T47D (cell line): ENCODE data around the gene NXT1.

Experiments used
- DNase-seq, 2 experiments: peaks; one replicate each; pipeline versions ENCODE4 v3.0.0 to v3.0.0-alpha.2; 2011 to 2012; ENCODE audit warnings: low read depth in 1 of 2, low spot score in 1 of 2
- JUND ChIP-seq: IDR thresholded peaks from 2 replicates; pipeline ENCODE4 v1.6.1; 2012; ENCODE audit warnings: low read depth
- in situ Hi-C: cut with HindIII; loops from 2 replicates; pipeline ENCODE4 v1.10.0; 2016; ENCODE audit warnings: low sequenced_read_pairs, low pct_unique_long_range_greater_than_20kb

The NXT1 gene

DNA sequence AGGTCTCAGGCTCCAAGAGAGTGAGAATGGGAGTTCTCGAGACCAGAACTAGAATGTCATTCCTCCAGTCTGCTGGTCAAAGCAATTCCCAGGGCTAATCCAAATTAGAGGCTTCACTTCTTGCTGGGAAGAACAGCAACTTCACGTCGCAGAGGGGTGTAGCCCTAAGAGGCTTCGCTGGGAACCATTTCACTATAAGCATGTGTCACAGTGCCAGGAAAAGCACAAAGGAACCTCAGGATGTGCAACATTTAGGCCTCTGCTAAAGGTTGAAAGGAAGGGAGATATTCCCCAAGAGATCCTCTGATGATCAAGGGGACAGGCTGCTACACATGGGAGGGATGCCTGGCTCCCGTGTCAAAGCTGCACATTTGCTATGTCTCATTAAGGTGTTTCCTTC is 35.9 kb upstream of the NXT1 start:
- no peak for TF ChIP-seq JUND
- in situ Hi-C loops: no loop called here
- no peak for DNase-seq

DNA sequence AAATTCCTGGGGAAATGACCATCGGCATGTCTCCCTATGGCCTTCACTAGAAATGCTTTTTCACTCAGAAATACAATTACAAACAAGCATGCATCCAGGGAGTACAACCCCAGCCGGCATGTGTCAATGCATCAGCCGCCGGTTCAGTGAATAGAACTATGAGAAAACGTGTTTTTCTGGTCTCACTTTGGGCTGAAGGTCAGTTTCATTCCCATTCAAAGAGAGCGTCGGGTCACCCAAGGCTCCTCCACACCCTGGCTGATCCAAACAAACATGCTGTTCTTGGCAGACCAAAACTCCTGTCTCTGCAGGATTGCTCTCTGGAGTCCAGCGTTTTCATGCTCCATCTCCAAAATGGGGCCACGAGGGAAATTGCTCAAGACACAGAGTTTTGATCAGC is 35.5 kb upstream of the NXT1 start:
- no peak for TF ChIP-seq JUND
- in situ Hi-C loops: no loop called here
- no peak for DNase-seq

DNA sequence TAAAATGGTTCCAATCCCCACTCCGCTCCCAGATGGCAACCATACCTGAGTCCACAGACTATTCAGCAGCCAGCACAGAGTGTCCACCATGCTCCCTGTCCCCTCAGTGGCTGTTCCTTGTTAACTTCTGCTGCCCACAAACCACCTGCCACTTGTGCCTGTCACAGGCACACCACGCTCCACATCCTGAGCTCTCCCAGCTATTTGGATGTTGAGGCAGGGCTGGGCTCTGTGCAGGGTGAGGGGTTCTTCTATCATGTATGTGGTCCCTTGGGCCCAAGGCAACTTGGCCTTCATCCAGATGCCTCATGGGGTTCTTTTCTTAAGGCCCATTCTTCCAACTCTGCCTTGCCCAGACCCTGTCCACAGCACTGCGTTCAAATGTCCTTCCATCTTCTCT is 34.0 kb upstream of the NXT1 start:
- no peak for DNase-seq
- in situ Hi-C loops: no loop called here
- TF ChIP-seq JUND: no peak

DNA sequence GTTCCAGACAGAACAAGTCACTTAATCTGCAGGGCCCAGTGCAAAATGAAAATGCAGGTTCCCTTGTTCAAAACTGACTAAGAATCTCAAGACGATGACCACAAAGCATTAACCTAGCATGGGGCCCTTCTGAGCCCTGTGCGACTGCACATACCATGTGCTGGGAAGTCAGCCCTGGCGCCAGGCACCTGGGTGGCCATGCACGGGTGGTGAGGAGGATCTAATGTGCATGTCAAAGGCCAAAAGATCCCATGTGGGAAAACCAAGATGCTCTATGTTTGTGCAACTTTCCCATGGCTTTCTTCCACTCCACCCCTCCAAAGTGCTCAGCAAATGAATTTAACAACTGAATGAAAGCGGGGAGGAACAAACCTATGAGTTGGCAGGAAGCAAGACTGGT is 33.5 kb upstream of the NXT1 start:
- TF ChIP-seq JUND: no peak
- in situ Hi-C loops: no loop called here
- DNase-seq: no peak

DNA sequence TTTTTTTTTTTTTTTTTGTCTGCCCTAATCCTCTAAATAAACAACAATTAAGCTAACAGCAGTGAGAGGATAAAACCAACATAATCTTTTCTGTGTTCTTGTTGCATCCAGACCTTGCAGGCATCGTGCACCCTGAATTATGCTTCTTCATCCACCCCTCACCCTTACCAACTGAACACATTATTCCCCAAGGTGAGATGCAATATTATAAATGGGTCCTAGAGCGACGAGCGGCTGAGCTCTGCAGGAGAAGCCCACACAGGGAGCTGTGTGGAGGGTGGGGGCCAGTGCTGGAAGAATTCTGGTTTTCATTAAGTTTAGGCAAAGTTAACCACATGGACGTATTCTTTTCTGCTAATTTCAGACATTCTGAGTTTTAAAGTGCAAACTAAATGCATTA is 32.2 kb upstream of the NXT1 start:
- in situ Hi-C loops: no loop called here
- DNase-seq: no peak
- no peak for TF ChIP-seq JUND

DNA sequence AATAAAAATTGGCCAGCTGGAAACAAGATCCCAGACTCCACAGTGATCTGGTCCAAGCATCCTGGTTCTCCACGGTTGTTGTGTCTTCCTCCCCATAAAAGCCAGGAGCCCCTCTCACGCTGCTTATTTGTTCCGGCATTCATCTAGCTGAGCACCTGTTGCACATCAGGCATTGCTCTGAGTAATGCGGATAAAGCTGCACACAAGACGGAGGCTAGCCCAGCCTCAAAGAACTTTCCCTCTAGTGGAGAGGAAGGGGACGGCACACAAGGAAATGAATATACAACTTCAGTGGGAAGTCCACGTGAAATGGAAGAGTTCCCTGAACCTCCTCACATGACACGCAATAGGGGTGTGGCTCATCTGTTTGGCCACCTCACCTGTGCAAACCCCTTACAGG is 30.3 kb upstream of the NXT1 start:
- peak in 1 of 2 experiments; percentile 22 for DNase-seq
- no peak for TF ChIP-seq JUND
- in situ Hi-C loops: no loop called here

DNA sequence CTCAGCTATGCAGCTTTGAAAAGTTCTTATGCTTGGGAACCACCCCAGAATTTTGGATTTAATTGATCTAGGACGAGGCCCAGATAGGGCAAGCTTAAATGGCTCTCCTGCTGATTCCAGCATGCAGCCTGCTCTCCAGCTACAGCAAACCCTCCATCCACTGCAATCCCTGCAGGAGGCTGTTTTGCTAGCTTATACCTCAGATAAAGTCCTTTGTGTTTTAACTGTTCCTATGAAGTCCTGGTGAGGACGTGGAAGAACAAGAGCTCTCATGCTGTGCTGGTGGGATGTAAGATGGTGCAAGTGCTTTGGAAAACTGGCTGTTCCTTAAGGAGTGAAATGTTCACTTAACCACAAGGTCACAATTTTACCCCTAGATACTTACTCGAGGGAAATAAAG is 25.5 kb upstream of the NXT1 start:
- no peak for TF ChIP-seq JUND
- in situ Hi-C loops: no loop called here
- DNase-seq: no peak

DNA sequence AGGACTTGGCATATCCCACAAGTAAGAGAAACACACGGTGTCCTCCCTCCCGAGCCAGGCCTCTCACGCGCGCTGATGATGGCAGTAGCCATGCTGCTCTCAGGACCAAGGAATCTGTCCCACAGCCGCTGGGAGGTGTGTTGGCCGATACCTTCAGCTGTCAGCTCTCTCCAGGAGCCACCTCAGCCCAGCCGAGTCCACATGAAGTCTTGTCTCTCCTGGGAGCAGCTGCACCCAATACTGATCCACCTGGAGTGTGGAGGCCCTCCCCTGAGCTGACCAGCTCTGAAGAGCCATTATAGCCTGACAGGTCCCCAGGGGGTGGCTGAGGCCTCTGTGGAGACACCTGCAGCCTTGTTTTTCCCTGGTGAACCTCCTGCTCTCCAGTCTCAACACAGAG is 23.8 kb upstream of the NXT1 start:
- TF ChIP-seq JUND: no peak
- in situ Hi-C loops: no loop called here
- DNase-seq: no peak

DNA sequence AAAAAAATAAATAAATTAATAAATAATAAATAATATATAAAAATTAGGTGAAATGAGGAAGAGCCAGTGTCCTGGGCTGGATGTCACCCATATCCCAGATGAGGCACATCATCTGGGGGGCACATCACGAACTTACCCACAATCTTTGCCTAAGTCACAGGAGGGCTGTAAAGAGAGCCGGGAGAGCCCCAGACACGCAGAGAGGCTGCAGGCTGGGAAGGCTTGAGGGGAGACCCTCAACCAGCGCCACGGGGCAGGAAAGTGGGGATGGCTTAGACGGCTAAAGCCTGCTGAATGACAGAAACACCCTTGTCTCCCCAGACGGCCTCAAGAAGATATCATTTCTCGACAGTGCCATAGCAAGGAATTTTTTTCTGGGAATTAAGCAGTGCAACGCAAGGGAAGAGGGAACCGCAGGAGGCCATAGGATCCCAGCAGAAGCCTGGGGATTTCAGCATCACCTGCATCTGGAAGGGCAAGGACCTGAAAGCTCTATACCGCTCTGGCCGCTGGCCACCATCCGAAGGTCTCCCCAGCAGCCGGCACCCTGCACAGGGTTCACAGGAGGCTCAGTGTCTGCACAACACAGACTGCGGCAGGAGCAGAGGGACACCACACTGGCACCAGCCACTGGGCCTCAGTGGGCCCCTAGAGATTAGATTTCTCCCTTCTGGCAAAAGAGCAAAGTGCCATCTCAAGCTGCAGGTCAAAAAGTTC is 22.8 kb upstream of the NXT1 start:
- DNase-seq: no peak
- in situ Hi-C loops: no loop called here
- TF ChIP-seq JUND: no peak

DNA sequence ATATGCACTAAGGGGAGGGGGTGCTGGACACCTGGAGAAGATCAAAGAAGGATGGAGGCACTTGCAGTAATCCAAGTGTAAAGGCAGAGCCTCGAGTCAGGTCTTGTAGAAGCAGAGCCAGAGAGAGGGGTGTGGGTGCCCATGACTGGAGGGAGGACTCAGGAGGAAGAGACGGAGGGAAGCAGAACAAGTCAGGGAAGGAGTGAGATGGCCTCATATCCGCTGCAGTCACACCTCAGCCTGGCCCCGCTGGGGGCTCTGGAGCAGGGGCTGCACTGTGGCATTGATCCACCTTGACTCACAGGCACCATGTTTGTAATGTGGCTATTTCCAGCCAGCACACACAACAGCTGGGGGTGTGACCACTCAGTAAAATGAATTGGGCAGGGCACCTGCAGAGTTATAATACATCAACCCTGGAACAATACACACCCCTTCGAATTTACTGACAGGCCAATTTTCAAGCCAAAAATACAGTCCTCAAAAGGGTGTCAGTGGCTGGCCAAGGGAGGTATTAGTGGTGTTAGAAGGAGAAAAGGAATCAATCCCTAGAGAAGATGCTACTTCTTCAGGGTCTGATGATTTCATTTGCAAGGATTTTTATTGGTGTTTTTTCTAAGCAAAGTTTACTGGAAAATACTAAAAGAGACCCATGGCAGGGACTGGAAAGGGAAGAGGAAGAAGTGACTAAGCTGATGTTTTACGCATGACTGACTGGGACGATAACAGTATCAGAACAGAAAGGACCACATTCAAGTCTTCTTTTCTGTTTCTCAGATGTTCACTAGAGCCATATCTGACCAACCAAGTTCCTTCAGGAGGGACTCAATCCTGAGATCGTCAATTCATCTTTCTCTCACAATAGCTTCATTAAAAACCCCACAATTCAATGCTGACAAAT is 18.9 kb upstream of the NXT1 start:
- TF ChIP-seq JUND: no peak
- in situ Hi-C loops: no loop called here
- DNase-seq: no peak

DNA sequence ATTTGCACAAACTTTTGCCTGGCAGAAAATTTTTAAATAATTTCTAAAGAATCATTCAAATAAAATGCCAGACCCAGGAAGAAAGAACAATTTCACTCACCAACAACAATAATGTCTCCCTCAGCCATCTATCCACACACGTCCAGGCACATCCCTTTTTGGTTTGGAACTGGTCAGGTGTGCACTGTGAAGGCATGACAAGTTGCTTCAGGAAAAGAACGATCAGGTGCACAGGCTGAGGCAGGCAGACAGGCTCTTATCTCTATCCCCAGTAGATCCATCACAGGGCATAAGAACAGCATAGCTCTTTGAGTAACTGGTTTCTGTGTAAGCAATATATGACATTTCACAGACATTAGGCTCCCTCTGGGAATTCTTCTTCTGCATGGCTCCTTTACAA is 18.1 kb upstream of the NXT1 start:
- in situ Hi-C loops: no loop called here
- DNase-seq: no peak

DNA sequence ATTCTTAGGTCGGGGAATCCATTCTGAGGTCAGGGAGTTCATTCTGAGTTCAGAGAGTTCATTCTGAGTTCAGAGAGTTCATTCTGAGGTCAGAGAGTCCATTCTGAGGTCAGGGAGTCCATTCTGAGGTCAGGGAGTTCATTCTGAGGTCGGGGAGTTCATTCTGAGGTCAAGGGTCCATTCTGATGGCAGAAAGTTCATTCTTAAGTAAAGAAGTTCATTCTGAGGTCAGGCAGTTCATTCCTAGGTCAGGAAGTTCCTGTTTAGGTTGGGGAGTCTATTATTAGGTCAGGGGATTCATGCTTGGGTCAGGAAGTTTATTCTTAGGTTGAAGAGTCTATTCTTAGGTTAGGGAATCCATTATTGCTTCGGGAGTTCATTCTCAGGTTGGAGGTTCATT is 16.5 kb upstream of the NXT1 start:
- DNase-seq: no peak
- in situ Hi-C loops: no loop called here
- no peak for TF ChIP-seq JUND

More for the DNA sequence above, 18.1 kb upstream of the NXT1 start:
- no peak for TF ChIP-seq JUND

DNA sequence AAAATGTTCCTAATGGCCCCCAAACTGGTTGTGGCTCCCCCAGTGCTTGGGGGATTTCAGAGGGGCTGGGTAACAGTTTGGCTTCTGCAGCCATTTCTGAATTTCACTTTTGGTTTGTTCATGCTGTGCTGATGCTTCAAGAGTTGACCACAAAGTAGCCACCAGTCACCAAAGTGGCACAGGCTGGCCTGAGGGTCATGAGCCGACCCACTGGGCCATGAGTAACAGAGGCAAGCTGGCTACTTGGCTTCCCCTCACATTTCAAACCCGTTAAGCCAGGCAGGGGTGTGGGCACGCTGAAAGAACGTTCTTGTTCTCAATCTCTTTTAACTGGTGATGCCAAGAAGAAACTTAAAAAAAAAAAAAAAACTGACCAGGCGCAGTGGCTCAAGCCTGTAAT is 15.1 kb upstream of the NXT1 start:
- TF ChIP-seq JUND: no peak
- no peak for DNase-seq
- in situ Hi-C loops: no loop called here
